T-helper 2 cell treated with Interferon-gamma antibody and Interleukin-4, amounts not matched to agents 5 μg/mL and 100 μg/mL, for 36 hours (primary cell): ENCODE results near the gene OSBPL7.

ENCODE experiments used
- DNase-seq: peaks from one replicate; pipeline ENCODE4 v3.0.0; 2021; ENCODE audit warnings: low spot score
- H3K27ac Mint-ChIP-seq: one replicate; pipeline ENCODE4 v1.8.0; 2021; ENCODE audit warnings: mild to moderate bottlenecking, mixed read lengths
- H3K27me3 Mint-ChIP-seq: one replicate; pipeline ENCODE4 v1.8.0; 2021; ENCODE audit warnings: low read depth, mixed read lengths
- H3K36me3 Mint-ChIP-seq: one replicate; pipeline ENCODE4 v1.8.0; 2021; ENCODE audit warnings: low read depth, mixed read lengths
- H3K4me1 Mint-ChIP-seq: one replicate; pipeline ENCODE4 v1.8.0; 2021; ENCODE audit warnings: low read depth, mixed read lengths
- H3K4me3 Mint-ChIP-seq: one replicate; pipeline ENCODE4 v1.8.0; 2022; ENCODE audit warnings: mild to moderate bottlenecking, moderate library complexity, mixed read lengths
- H3K9me3 Mint-ChIP-seq: one replicate; pipeline ENCODE4 v1.8.0; 2021; ENCODE audit warnings: mixed read lengths

Gene OSBPL7

GRCh38 chr17:47821424-47822391 is at the start of gene OSBPL7:
Gene OSBPL7 (minus strand): TSS chr17:47821794. CDS start chr17:47820278, 1,516 bp downstream.
- no peaks in the 10 kb centered on the region for H3K27me3 Mint-ChIP-seq
- H3K9me3 Mint-ChIP-seq, result no peaks in the 10 kb centered on the region
- H3K27ac Mint-ChIP-seq, result peak within 1 kb of the TSS; percentile 86
- peak; percentile 74 for DNase-seq
- H3K4me3 Mint-ChIP-seq, result peak within 1 kb of the TSS; percentile 99
- peaks cover 18% of the 10 kb centered on the region for H3K4me1 Mint-ChIP-seq
- H3K36me3 Mint-ChIP-seq, result peaks cover 27% of the 10 kb centered on the region

GRCh38 chr17:47871048-47871447 is 49.5 kb upstream of the OSBPL7 start:
- Mint-ChIP-seq H3K27ac (no peak overlapping the region), H3K4me3 (no peak overlapping the region), H3K4me1 (no peaks in the 10 kb centered on the region), H3K36me3 (no peaks in the 10 kb centered on the region), H3K27me3 (peaks cover 67% of the 10 kb centered on the region), H3K9me3 (no peaks in the 10 kb centered on the region)
- no peak for DNase-seq

- H3K27me3 Mint-ChIP-seq, result peaks cover 65% of the 10 kb centered on the region
Measured at GRCh38 chr17:47870056-47870455, 48.5 kb upstream of the OSBPL7 start.

GRCh38 chr17:47869114-47869513 is 47.5 kb upstream of the OSBPL7 start:
- H3K4me1 Mint-ChIP-seq, result peaks cover 8% of the 10 kb centered on the region
- H3K27ac Mint-ChIP-seq, result no peak overlapping the region
- no peak overlapping the region for H3K4me3 Mint-ChIP-seq
- no peaks in the 10 kb centered on the region for H3K9me3 Mint-ChIP-seq
- no peaks in the 10 kb centered on the region for H3K36me3 Mint-ChIP-seq
- peaks cover 59% of the 10 kb centered on the region for H3K27me3 Mint-ChIP-seq
- no peak for DNase-seq

More at GRCh38 chr17:47870056-47870455, 48.5 kb upstream of the OSBPL7 start:
- Mint-ChIP-seq H3K4me3 (no peak overlapping the region), H3K4me1 (peaks cover 4% of the 10 kb centered on the region), H3K27ac (no peak overlapping the region), H3K9me3 (no peaks in the 10 kb centered on the region), H3K36me3 (no peaks in the 10 kb centered on the region)
- no peak for DNase-seq

DNA sequence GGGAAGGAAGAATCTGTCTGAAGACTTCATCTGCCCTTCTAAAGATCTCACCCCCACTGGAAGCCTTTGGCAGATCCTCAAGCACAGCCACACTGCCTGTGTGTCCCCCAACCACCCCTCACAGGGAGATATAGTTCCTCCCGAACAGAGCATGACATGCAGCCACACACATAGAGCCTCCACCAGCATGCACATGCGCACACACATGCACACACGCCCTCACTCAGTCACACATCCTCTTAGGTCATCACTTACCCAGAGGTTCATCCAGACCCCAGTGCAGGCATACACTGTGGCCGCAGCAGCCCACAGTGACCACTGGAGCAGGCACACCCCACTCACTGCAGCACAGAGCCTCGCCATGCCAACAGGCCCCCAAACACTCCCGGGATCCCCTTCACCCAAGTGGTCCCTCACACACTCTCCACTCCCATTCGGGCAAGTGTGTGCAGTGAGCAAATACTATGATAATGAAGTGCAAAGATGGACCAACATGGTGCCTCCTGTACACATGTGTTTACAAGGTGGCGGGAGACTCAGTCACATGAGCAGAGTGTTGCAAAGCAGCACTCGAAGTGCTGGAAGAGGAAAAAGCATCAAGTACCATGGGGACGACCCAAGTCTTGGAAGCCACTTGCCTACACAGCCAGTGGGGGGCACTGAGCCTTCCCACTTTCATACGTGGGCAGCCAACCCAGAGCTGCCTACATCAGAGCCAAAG is 46.4 kb upstream of the OSBPL7 start:
- Mint-ChIP-seq H3K9me3 (no peaks in the 10 kb centered on the region), H3K4me1 (peaks cover 8% of the 10 kb centered on the region), H3K36me3 (no peaks in the 10 kb centered on the region), H3K4me3 (no peak overlapping the region), H3K27ac (no peak overlapping the region), H3K27me3 (peaks cover 48% of the 10 kb centered on the region)
- DNase-seq, result no peak

- Mint-ChIP-seq H3K4me1 (peaks cover 10% of the 10 kb centered on the region), H3K4me3 (no peak overlapping the region), H3K27me3 (peaks cover 40% of the 10 kb centered on the region), H3K27ac (no peak overlapping the region), H3K36me3 (no peaks in the 10 kb centered on the region), H3K9me3 (no peaks in the 10 kb centered on the region)
- no peak for DNase-seq
Measured at GRCh38 chr17:47866941-47867340, 45.3 kb upstream of the OSBPL7 start.

DNA sequence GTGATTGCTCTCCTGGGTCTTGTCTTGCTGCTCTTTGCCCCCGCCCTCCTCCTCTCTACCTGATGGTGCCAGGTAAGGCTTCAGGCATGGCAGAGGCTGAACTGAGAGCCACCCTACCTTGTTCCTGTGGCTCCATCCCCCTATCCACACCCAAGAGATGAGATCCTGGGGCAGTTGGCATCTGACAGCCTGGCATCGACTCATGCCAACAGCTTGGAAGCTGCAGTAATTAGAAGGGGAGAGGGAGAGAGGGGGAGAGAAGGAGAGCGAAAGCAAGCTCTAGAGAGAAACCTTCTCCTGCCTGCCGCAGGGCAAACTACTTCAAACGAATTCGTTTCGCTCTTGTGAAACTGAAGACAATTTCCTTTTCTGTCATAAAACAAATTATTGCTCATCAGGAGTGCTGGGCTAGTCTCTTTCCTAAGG is 43.2 kb upstream of the OSBPL7 start:
- Mint-ChIP-seq H3K9me3 (no peaks in the 10 kb centered on the region), H3K27me3 (peaks cover 27% of the 10 kb centered on the region), H3K27ac (no peak overlapping the region), H3K4me3 (peak overlapping the region; percentile 29), H3K36me3 (no peaks in the 10 kb centered on the region), H3K4me1 (peaks cover 10% of the 10 kb centered on the region)
- DNase-seq, result no peak

DNA sequence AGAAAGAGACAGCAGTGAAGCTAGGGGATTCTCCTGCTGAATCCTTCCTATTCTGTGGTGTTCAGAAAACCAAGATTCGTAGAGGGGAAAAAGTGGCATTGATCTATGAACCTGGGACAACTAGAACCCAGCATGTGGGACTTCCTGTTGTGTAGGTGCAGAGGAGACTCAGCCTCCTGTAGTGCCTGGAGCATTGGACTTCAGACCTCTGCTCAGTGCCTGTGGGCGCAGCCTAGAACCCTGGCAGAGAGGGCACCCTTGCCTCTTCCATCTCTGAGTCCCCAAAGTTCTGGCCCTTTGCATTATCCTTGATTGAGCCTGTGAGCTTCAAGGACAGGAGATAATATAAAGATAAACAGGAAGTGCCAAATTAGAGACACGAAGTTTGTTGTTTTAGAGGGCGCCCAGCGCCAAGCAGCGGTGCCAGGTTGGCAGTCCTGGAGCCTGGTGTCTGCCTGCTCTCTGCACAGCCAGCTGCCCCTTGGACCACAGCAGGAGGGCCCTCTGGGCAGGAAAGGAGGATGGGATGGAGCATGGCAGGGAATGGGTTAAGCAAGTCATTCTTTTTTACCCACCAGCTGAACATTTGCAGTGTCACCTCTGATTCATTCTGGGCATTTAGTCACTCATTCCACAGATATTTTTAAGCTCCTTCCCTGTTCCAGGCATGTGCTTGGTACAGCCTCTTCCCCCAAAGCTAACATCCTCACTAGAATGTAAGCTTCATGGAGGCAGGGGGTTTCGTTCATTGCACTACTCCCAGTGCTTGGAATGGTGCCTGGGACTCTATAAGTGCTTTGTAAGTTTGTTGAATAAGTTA is 41.2 kb upstream of the OSBPL7 start:
- peaks cover 25% of the 10 kb centered on the region for H3K27me3 Mint-ChIP-seq
- no peak overlapping the region for H3K27ac Mint-ChIP-seq

GRCh38 chr17:47860386-47860785 is 38.8 kb upstream of the OSBPL7 start:
- no peaks in the 10 kb centered on the region for H3K36me3 Mint-ChIP-seq
- peaks cover 10% of the 10 kb centered on the region for H3K4me1 Mint-ChIP-seq
- H3K27me3 Mint-ChIP-seq, result peaks cover 36% of the 10 kb centered on the region
- no peak overlapping the region for H3K27ac Mint-ChIP-seq
- no peak overlapping the region for H3K4me3 Mint-ChIP-seq
- no peak for DNase-seq
- no peaks in the 10 kb centered on the region for H3K9me3 Mint-ChIP-seq

More for the DNA sequence above, 41.2 kb upstream of the OSBPL7 start:
- Mint-ChIP-seq H3K9me3 (no peaks in the 10 kb centered on the region), H3K4me1 (peaks cover 10% of the 10 kb centered on the region), H3K4me3 (no peak overlapping the region), H3K36me3 (no peaks in the 10 kb centered on the region)
- no peak for DNase-seq

DNA sequence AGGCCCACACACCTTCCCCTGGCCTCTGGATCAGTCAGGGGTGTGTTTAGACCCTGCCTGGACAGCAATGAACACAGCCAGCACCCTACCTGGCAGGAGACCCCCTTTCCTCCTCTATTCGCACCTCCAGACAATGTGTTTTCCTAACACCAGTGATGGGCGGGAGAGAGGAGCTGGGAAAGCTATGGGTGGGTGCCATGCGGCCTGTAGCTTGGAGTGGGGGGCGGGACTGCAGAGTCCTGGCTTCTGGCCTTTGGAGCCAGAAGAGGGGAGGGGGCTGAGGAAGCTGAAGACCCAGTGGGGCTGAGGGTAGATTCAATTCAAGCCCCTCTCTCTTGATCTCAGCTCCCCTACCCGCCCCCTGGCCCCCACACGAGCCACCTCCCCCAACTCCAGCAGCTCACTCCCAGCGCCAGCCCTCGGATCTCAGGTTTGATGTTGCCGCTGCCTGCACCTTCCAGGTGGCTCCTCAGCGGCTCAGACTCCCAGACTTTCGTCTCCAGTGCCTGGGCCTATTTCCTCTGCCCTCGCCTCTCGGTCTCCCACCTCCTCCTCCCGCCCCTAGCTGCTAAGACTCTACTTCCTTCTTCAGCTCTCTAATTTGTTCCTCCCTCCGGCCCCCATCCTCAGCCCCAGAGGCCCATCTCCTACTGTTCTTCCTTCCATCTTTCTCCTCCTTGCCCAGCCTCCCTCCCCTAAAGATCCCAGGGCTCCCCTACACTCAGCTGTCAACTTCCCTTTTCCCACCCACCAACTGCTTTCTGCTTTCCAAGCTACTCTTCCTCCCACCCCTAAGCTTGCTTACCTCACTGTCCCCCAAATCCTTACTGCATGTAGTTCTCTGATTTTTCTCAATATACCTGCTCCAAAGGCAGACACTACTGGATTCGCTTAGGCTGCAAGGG is 36.2 kb upstream of the OSBPL7 start:
- peaks cover 2% of the 10 kb centered on the region for H3K4me1 Mint-ChIP-seq

GRCh38 chr17:47856830-47857229 is 35.2 kb upstream of the OSBPL7 start:
- Mint-ChIP-seq H3K27ac (no peak overlapping the region), H3K36me3 (no peaks in the 10 kb centered on the region), H3K9me3 (no peaks in the 10 kb centered on the region), H3K4me1 (peaks cover 6% of the 10 kb centered on the region), H3K27me3 (peaks cover 69% of the 10 kb centered on the region), H3K4me3 (no peak overlapping the region)
- no peak for DNase-seq

More for the DNA sequence above, 36.2 kb upstream of the OSBPL7 start:
- no peak overlapping the region for H3K27ac Mint-ChIP-seq
- DNase-seq, result no peak
- peaks cover 59% of the 10 kb centered on the region for H3K27me3 Mint-ChIP-seq
- H3K36me3 Mint-ChIP-seq, result no peaks in the 10 kb centered on the region
- no peaks in the 10 kb centered on the region for H3K9me3 Mint-ChIP-seq
- H3K4me3 Mint-ChIP-seq, result no peak overlapping the region

GRCh38 chr17:47855737-47856136 is 34.1 kb upstream of the OSBPL7 start:
- no peak for DNase-seq
- H3K4me1 Mint-ChIP-seq, result peaks cover 8% of the 10 kb centered on the region
- no peak overlapping the region for H3K4me3 Mint-ChIP-seq
- H3K27me3 Mint-ChIP-seq, result peaks cover 74% of the 10 kb centered on the region
- H3K36me3 Mint-ChIP-seq, result no peaks in the 10 kb centered on the region
- no peak overlapping the region for H3K27ac Mint-ChIP-seq
- H3K9me3 Mint-ChIP-seq, result no peaks in the 10 kb centered on the region

- Mint-ChIP-seq H3K27me3 (peaks cover 85% of the 10 kb centered on the region), H3K36me3 (no peaks in the 10 kb centered on the region), H3K27ac (no peak overlapping the region)
Measured at GRCh38 chr17:47853616-47854015, 32.0 kb upstream of the OSBPL7 start.

More at GRCh38 chr17:47853616-47854015, 32.0 kb upstream of the OSBPL7 start:
- Mint-ChIP-seq H3K4me3 (no peak overlapping the region), H3K4me1 (peaks cover 8% of the 10 kb centered on the region), H3K9me3 (no peaks in the 10 kb centered on the region)
- DNase-seq, result no peak
